ENCODE data around the gene BBS9.

DNA sequence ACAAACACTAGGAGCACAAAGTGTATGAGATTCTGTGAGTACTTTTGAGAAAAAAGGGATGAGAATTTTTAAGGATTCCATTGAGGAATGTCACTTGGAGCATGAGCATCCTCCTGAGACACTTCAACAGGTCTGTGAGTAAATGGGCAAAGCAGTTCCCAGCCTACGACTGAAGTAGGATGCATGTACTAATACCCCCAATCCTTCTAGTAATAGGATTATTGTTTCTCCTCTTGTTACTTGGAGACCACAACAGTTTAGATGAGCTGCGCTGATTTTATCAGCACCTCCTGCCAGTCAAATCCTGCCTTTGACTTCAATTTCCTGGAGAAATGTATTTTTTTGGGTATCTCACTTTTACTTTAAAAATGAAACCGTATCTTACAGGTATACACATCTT lies 820 bp downstream of the BBS9 start:
- no peak for TF ChIP-seq POLR2AphosphoS5 (IDR thresholded peaks at IDR 0.05; ENCODE audit: borderline replicate concordance, low read depth, low read length)
- TF ChIP-seq EZH2 (IDR thresholded peaks at IDR 0.05) = no peak

Measured in SK-N-MC (cell line).